ENCODE data around the gene CASZ1. TPM values are rescaled to one million over a fixed set of nuclear protein-coding genes. Genes with fewer than 3 reads are reported as not detected.

The CASZ1 gene
- total RNA-seq, 1 donor: under 0.01 TPM

DNA sequence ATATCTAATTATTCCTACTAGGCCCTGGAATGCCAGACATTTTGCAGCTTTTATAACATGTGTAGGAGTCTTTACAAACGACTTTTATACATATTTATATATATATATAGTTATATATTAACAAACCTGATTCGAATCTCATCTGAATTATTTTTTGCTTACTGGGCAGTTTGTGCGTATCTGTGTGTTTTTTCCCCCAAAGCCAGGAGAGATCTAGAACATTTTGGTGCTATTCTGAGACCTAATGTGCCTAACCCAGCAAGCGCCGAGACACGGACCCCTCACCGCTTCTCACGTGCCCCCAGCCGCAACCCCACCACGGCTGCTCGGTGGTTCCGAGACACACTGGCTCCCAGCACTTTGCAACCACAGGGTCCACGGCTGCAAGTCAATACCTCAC lies 54.8 kb downstream of the CASZ1 start:
- TF ChIP-seq, protein P1, sequence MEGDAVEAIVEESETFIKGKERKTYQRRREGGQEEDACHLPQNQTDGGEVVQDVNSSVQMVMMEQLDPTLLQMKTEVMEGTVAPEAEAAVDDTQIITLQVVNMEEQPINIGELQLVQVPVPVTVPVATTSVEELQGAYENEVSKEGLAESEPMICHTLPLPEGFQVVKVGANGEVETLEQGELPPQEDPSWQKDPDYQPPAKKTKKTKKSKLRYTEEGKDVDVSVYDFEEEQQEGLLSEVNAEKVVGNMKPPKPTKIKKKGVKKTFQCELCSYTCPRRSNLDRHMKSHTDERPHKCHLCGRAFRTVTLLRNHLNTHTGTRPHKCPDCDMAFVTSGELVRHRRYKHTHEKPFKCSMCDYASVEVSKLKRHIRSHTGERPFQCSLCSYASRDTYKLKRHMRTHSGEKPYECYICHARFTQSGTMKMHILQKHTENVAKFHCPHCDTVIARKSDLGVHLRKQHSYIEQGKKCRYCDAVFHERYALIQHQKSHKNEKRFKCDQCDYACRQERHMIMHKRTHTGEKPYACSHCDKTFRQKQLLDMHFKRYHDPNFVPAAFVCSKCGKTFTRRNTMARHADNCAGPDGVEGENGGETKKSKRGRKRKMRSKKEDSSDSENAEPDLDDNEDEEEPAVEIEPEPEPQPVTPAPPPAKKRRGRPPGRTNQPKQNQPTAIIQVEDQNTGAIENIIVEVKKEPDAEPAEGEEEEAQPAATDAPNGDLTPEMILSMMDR (IDR thresholded peaks at IDR 0.05; ENCODE audit: insufficient read depth, low read depth, low read length): no peak
- H3K4me3 ChIP-seq (ENCODE audit: low read depth, low read length): no peak overlapping the region
- no peak for DNase-seq (ENCODE audit: low read depth)

DNA sequence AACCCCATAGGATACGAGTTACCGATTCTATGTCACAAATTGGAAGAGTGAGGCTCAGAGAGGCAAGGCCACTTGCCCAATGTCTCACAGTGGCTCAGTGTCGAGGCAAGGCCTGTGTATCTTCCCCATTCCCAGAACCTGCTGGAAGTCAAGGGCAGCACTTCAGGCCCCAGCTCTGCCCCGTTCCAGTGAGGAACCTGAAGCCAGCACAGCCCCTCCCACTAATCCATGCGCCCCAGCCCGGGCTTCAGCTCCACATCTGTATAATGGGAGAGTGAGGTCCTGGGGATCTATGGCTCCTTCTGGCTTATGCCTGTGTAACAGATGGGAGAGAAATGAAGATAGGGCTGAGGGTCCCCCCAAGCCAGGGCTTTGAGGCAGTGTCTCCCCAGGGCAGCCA lies 56.3 kb downstream of the CASZ1 start:
- TF ChIP-seq, protein P1 (IDR thresholded peaks at IDR 0.05; ENCODE audit: insufficient read depth, low read depth, low read length): no peak
- no peak overlapping the region for H3K4me3 ChIP-seq (ENCODE audit: low read depth, low read length)
- DNase-seq (ENCODE audit: low read depth): no peak

- H3K4me3 ChIP-seq (ENCODE audit: low read depth, low read length): no peak overlapping the region
- no peak for DNase-seq (ENCODE audit: low read depth)
- TF ChIP-seq, protein P1 (IDR thresholded peaks at IDR 0.05; ENCODE audit: insufficient read depth, low read depth, low read length): no peak
These were observed 56.9 kb downstream of the CASZ1 start for GRCh38 chr1:10739589-10739988.

DNA sequence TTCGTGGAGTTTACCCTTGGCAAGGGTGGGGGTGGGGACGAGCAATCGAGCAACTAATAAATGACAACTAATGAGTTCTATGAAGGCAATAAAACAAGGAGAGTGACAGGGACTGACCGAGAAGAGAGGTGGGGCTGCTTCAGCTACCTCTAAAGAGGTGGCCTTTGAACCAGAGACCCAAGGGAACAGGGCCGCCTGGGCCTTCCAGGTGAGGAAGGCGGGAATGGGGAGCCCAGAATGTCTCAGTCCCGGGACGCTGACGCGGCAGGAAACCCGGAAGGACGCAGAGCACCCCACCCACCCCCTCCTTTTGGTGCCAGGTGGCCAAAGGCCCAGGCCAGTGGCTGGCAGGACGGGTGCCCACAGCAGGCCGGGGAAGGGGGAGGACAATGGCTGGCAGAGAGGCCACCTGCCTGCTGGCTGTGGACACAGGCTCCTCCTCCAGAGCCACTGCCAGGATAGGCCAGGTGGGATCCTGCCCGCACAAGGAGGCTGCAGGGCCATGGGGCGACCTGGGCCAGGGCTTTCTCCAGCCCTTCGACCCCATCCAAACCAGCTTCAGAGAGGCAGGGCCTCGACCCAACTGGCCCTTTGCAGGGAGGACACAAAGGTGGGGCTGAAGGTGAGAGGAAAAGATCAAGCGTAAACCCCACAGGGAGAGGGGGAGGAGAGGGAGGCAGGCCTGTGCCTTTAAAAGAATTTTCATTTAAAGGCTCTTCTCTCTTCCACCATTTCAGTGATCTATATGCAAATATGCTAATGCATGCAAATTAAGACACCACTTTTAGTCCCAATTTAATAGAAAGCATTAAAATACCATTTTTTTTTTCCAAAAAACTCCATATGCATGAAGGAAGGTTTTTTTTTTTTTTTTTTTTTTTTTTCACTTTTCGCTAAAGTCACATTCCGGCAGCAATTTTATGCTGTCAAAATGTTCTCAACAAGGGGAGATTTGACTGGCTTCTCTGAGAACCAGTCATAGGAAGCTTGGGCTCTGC lies 58.1 kb downstream of the CASZ1 start:
- DNase-seq (ENCODE audit: low read depth): no peak
- TF ChIP-seq, protein P1 (IDR thresholded peaks at IDR 0.05; ENCODE audit: insufficient read depth, low read depth, low read length): no peak
- no peak overlapping the region for H3K4me3 ChIP-seq (ENCODE audit: low read depth, low read length)

DNA sequence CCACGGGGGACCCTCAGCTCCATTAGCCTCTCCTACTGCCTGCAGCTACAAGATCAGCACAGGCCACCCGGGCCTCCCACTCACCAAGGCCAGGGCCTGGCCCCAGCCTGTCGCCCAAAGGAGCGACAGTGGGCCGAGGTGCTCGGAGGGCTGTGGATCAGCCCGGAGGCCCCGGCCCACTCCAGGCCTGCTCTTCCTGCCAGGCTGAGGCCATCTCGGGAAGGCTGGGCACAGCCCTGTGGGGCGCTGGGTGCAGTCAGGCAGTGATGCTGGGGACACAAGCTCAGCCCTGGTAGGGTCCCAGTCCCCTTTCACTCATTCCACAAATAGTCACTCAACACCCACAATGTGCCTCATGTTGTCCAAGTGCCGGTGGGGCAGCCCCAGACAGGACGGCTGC lies 58.8 kb downstream of the CASZ1 start:
- DNase-seq (ENCODE audit: low read depth): no peak
- no peak overlapping the region for H3K4me3 ChIP-seq (ENCODE audit: low read depth, low read length)
- TF ChIP-seq, protein P1 (IDR thresholded peaks at IDR 0.05; ENCODE audit: insufficient read depth, low read depth, low read length): no peak

DNA sequence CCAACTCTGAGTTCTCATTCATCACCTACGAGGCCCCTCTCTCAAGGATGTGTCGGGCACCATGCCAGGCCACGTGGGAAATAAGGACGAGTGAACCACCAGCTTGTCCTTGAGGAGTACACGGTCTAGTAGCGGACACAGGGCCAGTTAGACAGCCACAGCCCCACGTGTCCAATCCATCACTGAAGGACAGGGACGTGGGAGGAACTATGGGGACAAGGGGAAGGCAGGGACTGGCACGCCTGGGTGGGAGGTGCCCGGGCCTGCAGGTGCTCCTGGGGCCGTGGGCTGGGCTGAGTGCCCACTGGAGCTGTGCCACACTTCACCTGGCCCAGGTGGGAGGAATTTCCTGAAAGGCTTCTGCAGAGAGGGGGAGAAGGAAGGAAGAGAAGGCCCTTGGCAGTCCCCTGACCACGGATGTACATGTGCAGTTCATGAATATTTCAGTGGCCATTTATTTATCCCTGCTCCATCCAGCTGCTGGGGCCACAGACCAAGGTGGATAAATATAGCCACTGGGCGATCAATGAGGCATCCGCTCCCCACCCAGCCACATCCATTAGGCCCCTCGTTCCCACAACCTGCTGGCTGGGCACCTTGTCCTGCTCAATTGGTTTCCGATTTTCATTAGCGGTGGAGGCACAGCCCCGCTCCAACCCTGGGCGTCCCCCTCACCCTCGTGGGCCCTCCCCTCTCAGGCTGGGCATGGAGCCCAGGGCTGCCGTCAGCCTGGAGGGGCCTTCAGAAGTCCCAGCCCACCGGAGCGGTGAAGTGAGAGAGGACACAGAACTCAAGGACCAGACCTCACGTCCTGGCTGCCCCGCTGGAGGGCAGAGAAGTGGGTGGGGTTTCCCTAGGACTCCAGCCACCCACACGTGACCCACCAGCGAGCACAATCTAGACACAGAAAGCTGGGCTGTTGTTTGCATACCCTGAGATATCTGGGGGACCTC lies 59.5 kb downstream of the CASZ1 start:
- TF ChIP-seq, protein P1 (IDR thresholded peaks at IDR 0.05; ENCODE audit: insufficient read depth, low read depth, low read length): no peak
- H3K4me3 ChIP-seq (ENCODE audit: low read depth, low read length): no peak overlapping the region
- DNase-seq (ENCODE audit: low read depth): no peak

Data from fibroblast of villous mesenchyme (primary cell).